ENCODE measurements around the gene RABGAP1L. TPM values are rescaled to one million over a fixed set of nuclear protein-coding genes. Genes with fewer than 3 reads are reported as not detected.
"Not testable (repeated sequence)": the region's sequence is repeated elsewhere in the genome, so short reads cannot be mapped to it uniquely, and the experiment has no call there.

Gene RABGAP1L
- total RNA-seq, 2 experiments from 2014 or later, result 59.8 to 67.6 TPM

DNA sequence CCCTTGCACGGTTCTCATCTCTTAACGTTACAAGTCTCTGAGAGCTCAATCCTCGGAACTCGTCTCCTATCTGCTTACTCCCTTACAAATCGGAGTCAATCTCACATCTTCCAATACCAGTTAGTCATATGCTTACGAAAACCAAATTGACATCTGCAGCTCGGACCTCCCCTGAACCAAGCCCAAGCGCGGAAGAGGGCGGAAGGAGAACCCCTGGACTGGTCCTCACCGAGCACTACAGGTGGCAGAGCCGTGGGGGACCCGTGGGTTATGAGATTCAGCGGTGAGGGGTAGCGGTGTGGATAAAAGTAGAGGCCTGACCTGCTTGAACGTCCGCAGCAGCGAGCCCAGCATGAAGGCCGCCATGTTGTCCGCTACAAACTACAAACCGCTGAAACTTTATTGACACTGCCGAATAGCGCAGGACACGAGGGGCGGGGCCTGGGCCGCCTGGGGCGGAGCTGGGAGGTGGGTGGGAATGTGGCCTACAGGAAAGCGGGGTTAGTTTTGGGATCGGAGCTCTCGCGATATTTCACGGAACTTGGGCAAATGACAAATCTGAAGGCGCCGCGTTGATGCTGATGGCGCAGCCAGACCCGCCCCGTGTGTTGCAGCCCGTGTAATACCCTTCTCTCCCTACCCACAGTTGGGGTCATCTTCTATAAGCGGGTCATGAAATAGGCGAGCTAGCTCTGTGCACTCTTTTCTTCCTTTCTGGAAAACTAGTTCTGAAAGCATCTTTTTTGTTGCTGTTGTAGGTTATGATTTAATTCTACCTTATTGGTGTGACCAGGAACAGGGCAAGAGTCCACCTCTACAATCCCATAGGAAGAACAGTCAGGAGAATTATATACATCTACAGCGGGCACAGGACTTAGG lies 864.0 kb downstream of the RABGAP1L start, which contains the start of gene MRPS14:
TSS of gene MRPS14 (minus strand) at position 383 of the 879 bp plus-strand sequence. CDS start at position 366, 17 bp downstream.
- peaks cover 35% of the 10 kb centered on the region for H3K36me3 Mint-ChIP-seq (ENCODE audit: low read depth)
- intact Hi-C loops (cut with DNase I, micrococcal nuclease), result loop anchor here (1.0 to 10.0 kb wide), 4 partner anchors 24 to 1198 kb away; partner anchors contain the start of genes CACYBP (in 1 of the 2), CENPL (in 1 of the 2), COP1 (in 1 of the 2) and DARS2 (in 1 of the 2)
- DNase-seq, result peak; percentile 96 to 99 (median 98)

DNA sequence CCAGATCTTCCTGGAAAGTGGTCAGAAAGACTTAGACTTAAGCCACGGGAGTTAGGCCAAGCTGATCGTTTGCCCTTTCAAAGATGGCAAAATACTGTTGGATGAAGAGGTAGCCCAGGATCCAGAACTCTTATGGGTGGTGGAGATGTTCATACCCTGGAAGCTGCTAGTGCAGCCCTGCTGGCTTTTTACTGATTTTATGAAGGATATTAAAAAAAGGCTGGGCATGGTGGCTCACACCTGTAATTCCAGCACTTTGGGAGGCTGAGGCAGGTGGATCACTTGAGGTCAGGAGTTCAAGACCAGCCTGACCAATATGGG lies 864.6 kb downstream of the RABGAP1L start:
- Mint-ChIP-seq H3K27ac (peak overlapping the region; percentile 94), H3K4me3 (peak overlapping the region; percentile 88), H3K4me1 (ENCODE audit: low read depth) (peaks cover 34% of the 10 kb centered on the region), H3K36me3 (ENCODE audit: low read depth) (peaks cover 30% of the 10 kb centered on the region)
- ATAC-seq (ENCODE audit: poor library complexity); DNase-seq; H3K36me3 ChIP-seq (ENCODE audit: insufficient read depth, low read length); H3K9me3 Mint-ChIP-seq; H3K27me3 ChIP-seq (ENCODE audit: control insufficient read depth in 1 of 2, insufficient read depth in 2 of 2, low read length in 2 of 2); H3K27me3 Mint-ChIP-seq; H3K9me3 ChIP-seq (ENCODE audit: control insufficient read depth in 1 of 2, insufficient read depth in 1 of 2, low read length in 2 of 2): not testable (repeated sequence)
- ChIA-PET CTCF (interaction anchor here (1.1 to 4.5 kb wide), 4 partner anchors 24 to 141 kb away, joined by 3 to 30 read pairs (median 12); partner anchors contain the start of gene CACYBP), POLR2A (interaction anchor here (0.5 to 5.9 kb wide), 22 partner anchors 9 to 1200 kb away, joined by 3 to 268 read pairs (median 6); partner anchors contain the start of genes CACYBP, GAS5, RC3H1 and ZBTB37)
- H3K4me1 ChIP-seq (ENCODE audit: insufficient read depth, low read length), result peaks cover 19% of the 10 kb centered on the region
- peak overlapping the region; percentile 97 for H3K4me3 ChIP-seq (ENCODE audit: low read length)
- H3K27ac ChIP-seq (ENCODE audit: low read depth in 1 of 2, low read length in 2 of 2), result peak overlapping the region; percentile 84 to 91
- intact Hi-C loops (cut with DNase I, micrococcal nuclease), result loop anchor here (1.0 to 10.0 kb wide), 4 partner anchors 25 to 1199 kb away; partner anchors contain the start of genes CACYBP (in 1 of the 2), CENPL (in 1 of the 2), COP1 (in 1 of the 2) and DARS2 (in 1 of the 2)

More for the DNA sequence above, 864.0 kb downstream of the RABGAP1L start, which contains the start of gene MRPS14:
- Histone ChIP-seq H3K9me3 (ENCODE audit: control insufficient read depth in 1 of 2, insufficient read depth in 1 of 2, low read length in 2 of 2) (peaks cover 0 to 3% of the 10 kb centered on the region in 2 experiments), H3K4me1 (ENCODE audit: insufficient read depth, low read length) (peaks cover 19% of the 10 kb centered on the region), H3K4me3 (ENCODE audit: low read length) (peak within 1 kb of the TSS; percentile 97), H3K36me3 (ENCODE audit: insufficient read depth, low read length) (peaks cover 7% of the 10 kb centered on the region), H3K27ac (ENCODE audit: low read depth in 1 of 2, low read length in 2 of 2) (peak within 1 kb of the TSS; percentile 84 to 91), H3K27me3 (ENCODE audit: control insufficient read depth in 1 of 2, insufficient read depth in 2 of 2, low read length in 2 of 2) (no peaks in the 10 kb centered on the region)
- ATAC-seq (ENCODE audit: poor library complexity), result peak; percentile 90
- peaks cover 3% of the 10 kb centered on the region for H3K9me3 Mint-ChIP-seq
- H3K4me1 Mint-ChIP-seq (ENCODE audit: low read depth), result peaks cover 34% of the 10 kb centered on the region
- ChIA-PET CTCF (interaction anchor here (0.7 to 4.5 kb wide), 8 partner anchors 9 to 224 kb away, joined by 3 to 30 read pairs (median 4); partner anchors contain the start of gene CACYBP), POLR2A (interaction anchor here (0.5 to 5.9 kb wide), 23 partner anchors 8 to 1199 kb away, joined by 3 to 268 read pairs (median 5); partner anchors contain the start of genes CACYBP, GAS5, RC3H1 and ZBTB37)
- H3K27ac Mint-ChIP-seq, result peak within 1 kb of the TSS; percentile 94
- H3K27me3 Mint-ChIP-seq, result no peaks in the 10 kb centered on the region
- peak within 1 kb of the TSS; percentile 88 for H3K4me3 Mint-ChIP-seq
- TF ChIP-seq, protein P1, sequence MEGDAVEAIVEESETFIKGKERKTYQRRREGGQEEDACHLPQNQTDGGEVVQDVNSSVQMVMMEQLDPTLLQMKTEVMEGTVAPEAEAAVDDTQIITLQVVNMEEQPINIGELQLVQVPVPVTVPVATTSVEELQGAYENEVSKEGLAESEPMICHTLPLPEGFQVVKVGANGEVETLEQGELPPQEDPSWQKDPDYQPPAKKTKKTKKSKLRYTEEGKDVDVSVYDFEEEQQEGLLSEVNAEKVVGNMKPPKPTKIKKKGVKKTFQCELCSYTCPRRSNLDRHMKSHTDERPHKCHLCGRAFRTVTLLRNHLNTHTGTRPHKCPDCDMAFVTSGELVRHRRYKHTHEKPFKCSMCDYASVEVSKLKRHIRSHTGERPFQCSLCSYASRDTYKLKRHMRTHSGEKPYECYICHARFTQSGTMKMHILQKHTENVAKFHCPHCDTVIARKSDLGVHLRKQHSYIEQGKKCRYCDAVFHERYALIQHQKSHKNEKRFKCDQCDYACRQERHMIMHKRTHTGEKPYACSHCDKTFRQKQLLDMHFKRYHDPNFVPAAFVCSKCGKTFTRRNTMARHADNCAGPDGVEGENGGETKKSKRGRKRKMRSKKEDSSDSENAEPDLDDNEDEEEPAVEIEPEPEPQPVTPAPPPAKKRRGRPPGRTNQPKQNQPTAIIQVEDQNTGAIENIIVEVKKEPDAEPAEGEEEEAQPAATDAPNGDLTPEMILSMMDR (IDR thresholded peaks at IDR 0.05), result no peak

DNA sequence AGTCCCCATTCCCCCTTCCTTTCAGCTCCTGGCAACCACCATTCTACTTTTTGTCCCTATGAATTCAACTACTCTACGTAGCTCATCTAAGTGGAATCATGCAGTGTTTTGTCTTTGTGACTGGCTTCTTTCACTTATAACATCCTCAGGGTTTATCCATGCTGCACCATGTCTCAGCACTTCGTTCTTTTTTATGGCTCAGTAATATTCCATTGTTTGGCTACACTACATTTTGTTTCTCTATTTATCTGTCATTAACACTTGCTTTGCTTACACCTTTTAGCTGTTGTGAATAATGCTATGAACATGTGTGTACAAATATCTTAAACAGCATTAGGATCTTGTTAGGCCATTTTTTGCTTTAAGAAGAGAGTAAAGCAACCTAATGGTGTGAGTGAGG lies 865.5 kb downstream of the RABGAP1L start:
- Mint-ChIP-seq H3K27me3 (no peaks in the 10 kb centered on the region), H3K9me3 (peaks cover 3% of the 10 kb centered on the region), H3K27ac (peak overlapping the region; percentile 94), H3K4me1 (ENCODE audit: low read depth) (peaks cover 40% of the 10 kb centered on the region), H3K36me3 (ENCODE audit: low read depth) (peaks cover 24% of the 10 kb centered on the region), H3K4me3 (peak overlapping the region; percentile 88)
- Histone ChIP-seq H3K9me3 (ENCODE audit: control insufficient read depth in 1 of 2, insufficient read depth in 1 of 2, low read length in 2 of 2) (peaks cover 0 to 3% of the 10 kb centered on the region in 2 experiments), H3K4me1 (ENCODE audit: insufficient read depth, low read length) (peaks cover 22% of the 10 kb centered on the region), H3K4me3 (ENCODE audit: low read length) (no peak overlapping the region), H3K27me3 (ENCODE audit: control insufficient read depth in 1 of 2, insufficient read depth in 2 of 2, low read length in 2 of 2) (no peaks in the 10 kb centered on the region), H3K27ac (ENCODE audit: low read depth in 1 of 2, low read length in 2 of 2) (no peak overlapping the region), H3K36me3 (ENCODE audit: insufficient read depth, low read length) (peaks cover 4% of the 10 kb centered on the region)
- DNase-seq (no peak), ATAC-seq (ENCODE audit: poor library complexity) (no peak)
- ChIA-PET CTCF (interaction anchor here (1.6 to 3.3 kb wide), 2 partner anchors 101 to 141 kb away, joined by 3 to 20 read pairs; no protein-coding TSS in a partner anchor), POLR2A (interaction anchor here (1.0 to 5.9 kb wide), 3 partner anchors 25 to 225 kb away, joined by 3 to 268 read pairs (median 16); partner anchors contain the start of gene CACYBP)
- TF ChIP-seq, protein P1 (IDR thresholded peaks at IDR 0.05), result no peak
- intact Hi-C loops (cut with DNase I, micrococcal nuclease), result loop anchor here in 1 of 2 experiments (10.0 kb wide), 3 partner anchors 1000 to 1200 kb away; partner anchors contain the start of genes CENPL, COP1, DARS2 and RC3H1

Data from CD4-positive, alpha-beta T cell (primary cell).